GM18508 (cell line): Measurements from ENCODE around the gene GAA.

Source experiments
- ATAC-seq: cut with Tn5 transposase; IDR thresholded peaks from one replicate; pipeline ENCODE4 v1.9.1; 2021; ENCODE audit warnings: moderate number of reproducible peaks; ENCODE audit not compliant: insufficient read depth, unreplicated experiment

The GAA gene

GRCh38 chr17:80102664-80103448, 1.5 kb downstream of the GAA start:
- no peak for ATAC-seq

- ATAC-seq = no peak
Observed at GRCh38 chr17:80103449-80104085, 2.2 kb downstream of the GAA start.

- no peak for ATAC-seq
Observed at GRCh38 chr17:80104321-80104955, 3.1 kb downstream of the GAA start.

- no peak for ATAC-seq
Observed at GRCh38 chr17:80104956-80105375, 3.6 kb downstream of the GAA start.

GRCh38 chr17:80105762-80106161, 4.4 kb downstream of the GAA start:
- no peak for ATAC-seq

- ATAC-seq = no peak
Observed at GRCh38 chr17:80106176-80106575, 4.8 kb downstream of the GAA start.

- ATAC-seq = no peak
Observed at GRCh38 chr17:80106751-80107150, 5.4 kb downstream of the GAA start.

GRCh38 chr17:80107231-80108021, 6.0 kb downstream of the GAA start:
- ATAC-seq = no peak

- ATAC-seq = no peak
Observed at GRCh38 chr17:80108036-80108971, 6.9 kb downstream of the GAA start.

- no peak for ATAC-seq
Observed at GRCh38 chr17:80109066-80109660, 7.8 kb downstream of the GAA start.

- ATAC-seq = no peak
Observed at GRCh38 chr17:80109713-80110446, 8.5 kb downstream of the GAA start.

- no peak for ATAC-seq
Observed at GRCh38 chr17:80110447-80110812, 9.0 kb downstream of the GAA start.

GRCh38 chr17:80110927-80111701, 9.7 kb downstream of the GAA start:
- ATAC-seq = no peak

GRCh38 chr17:80111702-80112470, 10.5 kb downstream of the GAA start:
- ATAC-seq = no peak

- ATAC-seq = no peak
Observed at GRCh38 chr17:80112471-80113032, 11.2 kb downstream of the GAA start.

- no peak for ATAC-seq
Observed at GRCh38 chr17:80113033-80113484, 11.7 kb downstream of the GAA start.

GRCh38 chr17:80114758-80115157, 13.4 kb downstream of the GAA start:
- no peak for ATAC-seq
